Activated naive CD8-positive, alpha-beta T cell treated with anti-CD3 and anti-CD28 coated beads, Interleukin-2, amount 50 U/mL, for 16 hours (primary cell): Measurements from ENCODE around the gene RASGEF1C.

Experiments
- DNase-seq: peaks from one replicate; pipeline ENCODE4 v3.0.0-alpha.2; 2020; ENCODE audit warnings: low read depth, low spot score

RASGEF1C gene

GRCh38 chr5:180209137-180209581 lies at the start of gene RASGEF1C:
Gene RASGEF1C, minus strand, starts transcription at chr5:180209211. Its CDS starts 71,159 bp downstream, at chr5:180138052.
- peak; percentile 39 for DNase-seq

- no peak for DNase-seq
Measured at GRCh38 chr5:180253036-180253824, 44.2 kb upstream of the RASGEF1C start.

- no peak for DNase-seq
Measured at GRCh38 chr5:180251887-180252286, 42.9 kb upstream of the RASGEF1C start.

GRCh38 chr5:180251141-180251540 lies 42.1 kb upstream of the RASGEF1C start:
- no peak for DNase-seq

- DNase-seq = no peak
Measured at GRCh38 chr5:180250329-180250728, 41.3 kb upstream of the RASGEF1C start.

- no peak for DNase-seq
Measured at GRCh38 chr5:180241600-180241999, 32.6 kb upstream of the RASGEF1C start.

GRCh38 chr5:180238631-180239030 lies 29.6 kb upstream of the RASGEF1C start:
- DNase-seq = no peak

GRCh38 chr5:180235846-180236245 lies 26.8 kb upstream of the RASGEF1C start:
- DNase-seq = no peak

GRCh38 chr5:180235077-180235476 lies 26.1 kb upstream of the RASGEF1C start:
- no peak for DNase-seq

- no peak for DNase-seq
Measured at GRCh38 chr5:180234271-180234670, 25.3 kb upstream of the RASGEF1C start.

GRCh38 chr5:180233729-180234128 lies 24.7 kb upstream of the RASGEF1C start:
- DNase-seq = no peak

GRCh38 chr5:180230017-180230416 lies 21.0 kb upstream of the RASGEF1C start:
- no peak for DNase-seq

- DNase-seq = no peak
Measured at GRCh38 chr5:180222056-180222455, 13.0 kb upstream of the RASGEF1C start.

GRCh38 chr5:180217797-180218196 lies 8.8 kb upstream of the RASGEF1C start:
- no peak for DNase-seq

GRCh38 chr5:180216646-180217171 lies 7.7 kb upstream of the RASGEF1C start:
- DNase-seq = no peak

GRCh38 chr5:180215783-180216630 lies 7.0 kb upstream of the RASGEF1C start:
- DNase-seq = no peak

- DNase-seq = no peak
Measured at GRCh38 chr5:180214870-180215770, 6.1 kb upstream of the RASGEF1C start.

- no peak for DNase-seq
Measured at GRCh38 chr5:180213657-180214207, 4.7 kb upstream of the RASGEF1C start.

- no peak for DNase-seq
Measured at GRCh38 chr5:180213256-180213600, 4.2 kb upstream of the RASGEF1C start.

- no peak for DNase-seq
Measured at GRCh38 chr5:180212363-180213255, 3.6 kb upstream of the RASGEF1C start.
